Pancreas (tissue), 10 donors: ENCODE results near the gene KIF2A. TPM values are rescaled to one million over a fixed set of nuclear protein-coding genes. Genes with fewer than 3 reads are reported as not detected.
"Not testable (repeated sequence)": the region's sequence is repeated elsewhere in the genome, so short reads cannot be mapped to it uniquely, and the experiment has no call there.

Experiments used
- ATAC-seq, 4 donors: fragments of 200-7000 bp; cut with Tn5 transposase; one replicate each; pipeline versions ENCODE4 v1.8.0 to v1.9.1; 2020; ENCODE audit warnings: mild to moderate bottlenecking in 4 of 4, moderate library complexity in 4 of 4
- DNase-seq, 6 donors: peaks; one replicate each; pipeline ENCODE4 v3.0.0-alpha.2; 2020
- FAIRE-seq: peaks from 2 replicates; lab custom pipeline; 2012; peaks lifted over from hg19 to GRCh38; lab: Jason Lieb, UNC
- H3K27ac ChIP-seq, 4 donors: fragments of 200-600 bp; sonication (generic); 1 replicate in 3 of 4; 2 replicates in 1 of 4; pipeline versions ENCODE4 v1.5.0 to v1.8.0; 2020
- H3K27me3 ChIP-seq, 4 donors: fragments of 200-600 bp; one replicate each; pipeline ENCODE4 v1.8.0; 2021
- H3K36me3 ChIP-seq, 3 donors: fragments of 200-600 bp; sonication (generic) in 1 of 3; one replicate each; pipeline versions ENCODE4 v1.5.0 to v1.8.0; 2020 to 2021
- H3K4me1 ChIP-seq, 3 donors: fragments of 200-600 bp; one replicate each; pipeline ENCODE4 v1.8.0; 2021
- H3K4me3 ChIP-seq, 4 donors: fragments of 200-600 bp; sonication (generic) in 2 of 4; one replicate each; pipeline versions ENCODE4 v1.5.0 to v1.8.0; 2020 to 2021
- H3K9me3 ChIP-seq, 4 donors: fragments of 200-600 bp; one replicate each; pipeline ENCODE4 v1.8.0; 2021
- WGBS, 2 donors: extraction: QIAGEN DNeasy Blood & Tissue Kit; methylation state at CpG; one replicate each; pipeline ENCODE4 v1.1.7; 2013; 5-methylcytosine and 5-hydroxymethylcytosine counted together
- intact Hi-C, 3 donors: fragments of 100-400 bp; cut with DNase I; formaldehyde crosslinking; loops; one replicate each; pipeline versions ENCODE4 v1.11.1 to v1.14.2; 2022
- polyA plus RNA-seq, 2 donors: library from polyadenylated mRNA; stranded (reverse); fragments of 200-250 nt; gene quantifications; one replicate each; pipeline ENCODE4 v1.2.3, GENCODE V29; 2013
- total RNA-seq, 6 donors: library from RNA; stranded (reverse); fragmentation: NEBNext Ultra II Directional in 4 of 6; extraction: Animal tissue kit (Norgen Biotek cat#: 25700) in 4 of 6; gene quantifications; one replicate each; pipeline versions ENCODE4 v1.2.1 to v1.2.4, GENCODE V29; 2021 to 2023
- TF ChIP-seq, protein P1 (sequence below), 4 donors: fragments of 200-600 bp; sonication (generic) in 3 of 4; IDR thresholded peaks; one replicate each; pipeline versions ENCODE4 v1.5.0 to v1.8.0; 2021; ENCODE audit warnings: antibody characterized with exemption in 4 of 4
- donor health status: healthy with polysubstance abuse.
- donor health status: DM: no; HTN: no; CAD: no; lungs with moderate emphysema.
- donor health status: DM: no; HTN: no; CAD: no.
- donor health status: control.
- donor health status: control.
- donor health status: Bipolar disorder and iron deficiency.
- donor health status: DM: yes; HTN: yes; CAD: no.
- donor health status: DM: no; HTN: no; CAD: no.
- donor health status: DM: no; HTN: no; CAD: no.
- donor health status: DM: yes; HTN: yes; CAD: no.

Gene KIF2A
- total and polyA plus RNA-seq, 8 donors, result 3.7 to 24.5 (median 14.4) TPM

DNA sequence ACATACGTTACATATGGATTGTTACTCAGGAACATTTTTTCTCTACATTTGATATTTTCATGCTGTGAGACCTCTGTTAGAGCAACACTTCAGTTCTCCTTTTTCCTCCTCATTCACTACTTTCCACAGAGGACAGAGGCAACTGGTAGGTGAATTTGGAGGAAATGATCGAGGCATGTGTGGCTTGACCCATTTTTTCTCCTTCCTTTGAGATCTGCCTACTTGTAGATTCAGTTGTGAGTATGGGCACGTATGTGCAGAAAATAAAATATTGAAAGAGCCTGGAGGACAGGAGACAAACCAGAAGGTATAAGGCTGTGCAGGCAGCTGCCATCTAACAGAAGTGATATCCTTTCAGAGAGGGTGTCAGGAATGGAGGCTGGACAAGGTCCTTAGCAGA lies 19.2 kb upstream of the KIF2A start:
- Histone ChIP-seq H3K27ac (no peak overlapping the region), H3K9me3 (no peaks in the 10 kb centered on the region), H3K36me3 (no peaks in the 10 kb centered on the region), H3K4me1 (no peaks in the 10 kb centered on the region), H3K27me3 (no peaks in the 10 kb centered on the region), H3K4me3 (no peak overlapping the region)
- WGBS, 2 donors, result 85% methylated on average over 3 of the region's 3 CpGs
- TF ChIP-seq, protein P1, sequence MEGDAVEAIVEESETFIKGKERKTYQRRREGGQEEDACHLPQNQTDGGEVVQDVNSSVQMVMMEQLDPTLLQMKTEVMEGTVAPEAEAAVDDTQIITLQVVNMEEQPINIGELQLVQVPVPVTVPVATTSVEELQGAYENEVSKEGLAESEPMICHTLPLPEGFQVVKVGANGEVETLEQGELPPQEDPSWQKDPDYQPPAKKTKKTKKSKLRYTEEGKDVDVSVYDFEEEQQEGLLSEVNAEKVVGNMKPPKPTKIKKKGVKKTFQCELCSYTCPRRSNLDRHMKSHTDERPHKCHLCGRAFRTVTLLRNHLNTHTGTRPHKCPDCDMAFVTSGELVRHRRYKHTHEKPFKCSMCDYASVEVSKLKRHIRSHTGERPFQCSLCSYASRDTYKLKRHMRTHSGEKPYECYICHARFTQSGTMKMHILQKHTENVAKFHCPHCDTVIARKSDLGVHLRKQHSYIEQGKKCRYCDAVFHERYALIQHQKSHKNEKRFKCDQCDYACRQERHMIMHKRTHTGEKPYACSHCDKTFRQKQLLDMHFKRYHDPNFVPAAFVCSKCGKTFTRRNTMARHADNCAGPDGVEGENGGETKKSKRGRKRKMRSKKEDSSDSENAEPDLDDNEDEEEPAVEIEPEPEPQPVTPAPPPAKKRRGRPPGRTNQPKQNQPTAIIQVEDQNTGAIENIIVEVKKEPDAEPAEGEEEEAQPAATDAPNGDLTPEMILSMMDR (IDR thresholded peaks at IDR 0.05), result no peak
- ATAC-seq (no peak), FAIRE-seq (no peak), DNase-seq (no peak)
- intact Hi-C loops, result no loop called here

DNA sequence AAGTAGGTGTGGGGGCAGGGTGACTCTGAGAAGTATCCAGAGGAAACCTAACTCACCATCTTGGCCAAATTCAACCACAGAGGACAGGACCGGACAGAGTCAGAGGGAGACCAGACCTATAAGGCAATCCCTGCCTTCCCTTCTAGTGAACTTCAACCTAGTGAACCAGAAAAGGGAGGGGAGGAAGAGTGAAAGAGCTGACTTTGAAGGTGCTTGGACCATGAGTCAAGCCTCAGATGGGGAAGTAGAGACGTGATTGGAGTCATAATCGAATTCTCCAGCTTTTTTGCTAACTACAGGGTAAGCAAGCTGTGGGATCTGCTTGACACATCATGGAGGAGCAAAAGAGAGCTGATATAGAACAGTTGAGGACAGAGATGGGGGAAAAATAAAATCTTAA lies 18.8 kb upstream of the KIF2A start:
- TF ChIP-seq, protein P1 (IDR thresholded peaks at IDR 0.05), result no peak
- intact Hi-C loops, result no loop called here
- Histone ChIP-seq H3K4me3 (no peak overlapping the region), H3K27me3 (no peaks in the 10 kb centered on the region), H3K27ac (no peak overlapping the region), H3K4me1 (no peaks in the 10 kb centered on the region), H3K9me3 (no peaks in the 10 kb centered on the region), H3K36me3 (no peaks in the 10 kb centered on the region)
- DNase-seq (no peak), FAIRE-seq (no peak), ATAC-seq (no peak)
- WGBS, 2 donors, result 78 to 86% methylated on average over 3 of the region's 3 CpGs

DNA sequence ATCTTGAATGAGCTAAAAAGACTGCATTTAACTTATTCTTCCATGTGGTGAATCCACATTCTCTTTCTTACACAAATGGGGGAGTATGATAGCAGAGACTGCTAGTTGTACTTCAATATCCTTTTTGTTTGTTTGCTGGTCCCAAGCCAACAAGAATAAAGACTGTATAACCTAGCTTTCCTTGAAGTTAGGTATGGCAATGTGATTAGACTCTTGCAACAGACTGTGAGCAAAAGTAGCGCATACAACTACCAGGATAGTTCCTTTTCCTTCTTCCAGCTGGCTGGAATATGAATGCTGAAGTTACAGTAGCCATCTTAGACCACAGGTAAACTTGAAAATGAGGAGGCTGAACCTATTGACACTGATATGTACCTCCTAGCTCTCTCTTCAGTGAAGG lies 17.9 kb upstream of the KIF2A start:
- no peak overlapping the region for H3K27ac ChIP-seq
- H3K4me1 ChIP-seq, result no peaks in the 10 kb centered on the region
- H3K36me3 ChIP-seq, result no peaks in the 10 kb centered on the region
- ATAC-seq (no peak), DNase-seq (no peak), FAIRE-seq (no peak)
- intact Hi-C loops, result no loop called here
- H3K9me3 ChIP-seq, result no peaks in the 10 kb centered on the region
- H3K27me3 ChIP-seq, result no peaks in the 10 kb centered on the region
- TF ChIP-seq, protein P1 (IDR thresholded peaks at IDR 0.05), result no peak
- WGBS, 2 donors, result 97 to 100% methylated on average over 1 of the region's 1 CpG
- H3K4me3 ChIP-seq, result no peak overlapping the region

DNA sequence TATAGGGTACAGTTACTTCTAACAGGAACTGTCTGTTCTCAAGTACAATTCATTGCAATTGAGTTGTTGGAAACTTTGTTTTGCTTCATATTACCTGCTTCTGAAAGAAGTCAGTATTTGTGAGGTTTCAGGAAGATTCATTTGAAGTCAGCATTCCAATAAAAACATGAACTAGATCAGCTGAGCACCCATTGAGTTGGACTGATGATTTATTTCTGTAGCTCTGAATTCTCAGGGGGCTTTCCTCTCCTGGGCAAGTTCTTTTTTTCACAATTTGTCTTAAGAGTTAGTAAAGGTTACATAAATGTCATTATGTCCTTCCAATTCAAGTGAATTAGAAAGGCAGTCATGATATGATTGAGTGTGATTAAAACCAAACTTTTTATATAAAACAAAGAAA lies 16.2 kb upstream of the KIF2A start:
- intact Hi-C loops, result no loop called here
- FAIRE-seq, result no peak
- H3K4me3 ChIP-seq, result no peak overlapping the region

DNA sequence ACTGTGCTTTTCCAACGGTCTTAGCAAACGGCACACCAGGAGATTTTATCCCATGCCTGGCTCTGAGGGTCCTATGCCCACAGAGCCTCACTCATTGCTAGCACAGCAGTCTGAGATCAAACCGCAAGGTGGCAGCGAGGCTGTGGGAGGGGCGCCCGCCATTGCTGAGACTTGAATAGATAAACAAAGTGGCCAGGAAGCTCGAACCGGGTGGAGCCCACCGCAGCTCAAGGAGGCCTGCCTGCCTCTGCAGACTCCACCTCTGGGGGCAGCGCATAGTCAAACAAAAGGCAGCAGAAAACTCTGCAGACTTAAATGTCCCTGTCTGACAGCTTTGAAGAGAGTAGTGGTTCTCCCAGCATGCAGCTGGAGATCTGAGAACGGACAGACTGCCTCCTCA lies 14.2 kb upstream of the KIF2A start:
- H3K9me3 ChIP-seq, DNase-seq, H3K4me1 ChIP-seq, intact Hi-C loops, H3K36me3 ChIP-seq, ATAC-seq, H3K27me3 ChIP-seq, H3K4me3 ChIP-seq, H3K27ac ChIP-seq, FAIRE-seq: not testable (repeated sequence)
- WGBS, 2 donors, result 71 to 86% methylated on average over 10 to 11 of the region's 11 CpGs

More for the DNA sequence above, 16.2 kb upstream of the KIF2A start:
- H3K4me1 ChIP-seq, result no peaks in the 10 kb centered on the region
- no peak for DNase-seq
- no peaks in the 10 kb centered on the region for H3K36me3 ChIP-seq
- TF ChIP-seq, protein P1 (IDR thresholded peaks at IDR 0.05), result no peak
- H3K27ac ChIP-seq, result no peak overlapping the region
- no peak for ATAC-seq
- H3K27me3 ChIP-seq, result no peaks in the 10 kb centered on the region
- H3K9me3 ChIP-seq, result no peaks in the 10 kb centered on the region

DNA sequence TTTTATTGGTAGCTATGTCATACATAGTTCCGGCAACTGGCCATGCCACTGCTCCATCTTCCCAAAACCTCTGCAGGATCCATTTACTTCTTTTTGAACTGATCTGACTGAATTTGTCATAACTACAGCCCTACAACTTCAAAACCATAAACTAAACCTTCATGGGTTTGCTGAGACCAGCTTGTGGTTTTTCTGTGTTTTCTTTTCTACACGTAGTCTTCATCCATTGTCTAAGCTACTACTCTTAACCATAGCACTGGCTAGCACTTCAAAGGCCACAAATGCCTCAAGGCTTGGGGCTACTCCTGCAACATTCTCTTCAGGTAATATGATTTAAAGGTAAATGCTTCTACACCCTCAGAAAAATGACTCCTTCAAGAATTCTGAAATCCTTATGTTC lies 9.0 kb upstream of the KIF2A start:
- intact Hi-C loops, result no loop called here
- no peak for ATAC-seq
- WGBS, 2 donors, result 87 to 88% methylated on average over 2 of the region's 2 CpGs

More for the DNA sequence above, 9.0 kb upstream of the KIF2A start:
- no peaks in the 10 kb centered on the region for H3K27me3 ChIP-seq
- H3K4me3 ChIP-seq, result no peak overlapping the region
- DNase-seq, result no peak
- TF ChIP-seq, protein P1 (IDR thresholded peaks at IDR 0.05), result no peak
- no peaks in the 10 kb centered on the region for H3K4me1 ChIP-seq
- no peaks in the 10 kb centered on the region for H3K36me3 ChIP-seq
- H3K9me3 ChIP-seq, result no peaks in the 10 kb centered on the region
- no peak for FAIRE-seq
- H3K27ac ChIP-seq, result no peak overlapping the region
